Activated CD4-positive, alpha-beta T cell treated with anti-CD3 and anti-CD28 coated beads for 1 hour (primary cell): ENCODE measurements around the gene MYO10.

ENCODE experiments used
- DNase-seq: peaks from one replicate; pipeline ENCODE4 v3.0.0-alpha.2; 2020

The MYO10 gene

GRCh38 chr5:16943846-16944678 lies 8.0 kb upstream of the MYO10 start:
- DNase-seq: no peak

DNA sequence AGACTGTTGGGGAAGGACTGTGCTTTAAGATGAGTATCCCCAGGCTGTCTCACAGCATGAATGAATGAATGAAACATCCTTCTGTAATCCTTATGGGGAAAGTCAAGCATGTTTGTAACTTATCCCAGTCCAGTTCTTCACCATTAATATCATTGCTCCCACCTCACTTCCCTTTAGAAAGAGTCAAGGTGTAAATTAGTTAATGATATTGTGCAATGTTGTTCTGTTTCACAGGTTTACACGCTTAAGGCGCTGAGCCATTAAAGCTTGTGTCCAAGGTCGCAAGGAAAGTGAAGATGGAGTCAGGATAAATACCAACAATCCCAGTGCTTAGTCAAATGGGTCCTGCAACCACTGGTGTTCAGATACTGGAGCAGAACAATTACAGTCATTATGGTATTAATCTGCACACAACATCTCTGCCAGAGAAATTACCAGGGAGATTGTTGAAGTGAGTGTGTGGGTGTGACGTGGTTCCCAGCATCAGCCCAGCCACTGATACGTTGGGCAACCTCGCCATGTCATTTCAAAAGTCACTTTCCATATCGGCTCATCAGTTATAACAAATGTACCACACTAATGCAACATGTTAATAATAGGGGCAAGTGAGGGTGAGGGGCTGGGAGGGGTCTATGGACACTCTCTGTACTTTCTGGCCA lies 1.5 kb upstream of the MYO10 start:
- DNase-seq: no peak

DNA sequence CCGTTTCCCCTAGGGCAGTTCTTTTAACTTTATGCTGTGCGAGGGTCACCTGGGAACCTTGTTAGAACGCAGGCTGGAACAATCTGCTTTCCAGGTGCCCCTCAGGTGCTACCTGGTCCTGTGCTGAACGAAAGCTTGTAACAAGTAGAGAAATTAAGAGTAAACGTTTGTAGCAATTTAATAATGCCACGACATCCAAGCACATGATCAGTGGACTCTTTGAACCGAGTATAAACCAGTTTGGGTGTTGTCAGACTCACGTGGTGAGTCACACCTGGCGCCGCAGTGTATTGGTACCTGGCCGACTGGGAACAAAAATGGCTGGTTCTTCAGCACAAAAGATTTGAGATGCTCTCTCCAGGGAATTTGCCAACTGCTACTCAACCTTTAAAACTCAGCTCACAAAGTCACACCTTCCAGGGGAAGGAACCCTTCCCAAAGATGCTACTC lies 926 bp upstream of the MYO10 start:
- no peak for DNase-seq

GRCh38 chr5:16935231-16936149 lies 598 bp downstream of the MYO10 start:
- DNase-seq: no peak

- DNase-seq: no peak
Measured at GRCh38 chr5:16934677-16935153, 1.4 kb downstream of the MYO10 start.

DNA sequence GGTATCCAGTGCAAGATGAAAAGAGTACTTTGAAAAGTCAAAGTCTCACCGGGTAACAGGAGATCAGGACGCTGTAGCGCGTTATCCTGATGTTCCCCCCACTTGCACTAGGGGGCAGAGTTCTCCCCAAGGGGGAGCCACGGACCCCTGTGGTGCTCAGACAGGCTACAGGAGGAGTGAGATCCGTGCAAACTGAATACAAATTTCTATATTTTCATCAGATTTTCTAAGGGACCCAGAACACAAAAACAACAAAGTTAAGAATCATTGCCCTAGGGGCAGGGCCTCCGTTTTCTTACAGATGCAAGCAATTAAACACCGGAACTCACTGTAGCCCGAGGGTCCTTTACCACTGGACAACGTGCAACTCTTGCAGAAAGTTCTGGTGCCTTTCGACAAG lies 2.0 kb downstream of the MYO10 start:
- DNase-seq: no peak

DNA sequence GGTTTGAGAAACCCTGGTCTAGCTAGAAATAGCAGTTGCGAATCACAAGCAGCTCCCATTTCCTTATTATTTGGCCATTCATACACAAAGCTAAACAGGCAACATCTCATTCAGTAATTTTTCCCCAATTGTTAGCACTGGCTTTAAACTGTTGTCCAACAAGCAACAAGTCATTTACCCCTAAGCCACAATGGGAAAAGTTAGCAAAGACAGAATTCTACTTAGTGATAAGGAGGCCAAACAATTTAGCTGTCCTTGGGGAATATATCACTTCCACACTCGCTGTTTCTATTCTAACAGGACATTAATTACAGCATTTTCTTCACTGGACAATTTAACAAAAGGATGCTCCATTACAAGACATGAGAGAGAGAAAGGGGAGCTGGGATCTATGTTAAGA lies 2.8 kb downstream of the MYO10 start:
- no peak for DNase-seq

DNA sequence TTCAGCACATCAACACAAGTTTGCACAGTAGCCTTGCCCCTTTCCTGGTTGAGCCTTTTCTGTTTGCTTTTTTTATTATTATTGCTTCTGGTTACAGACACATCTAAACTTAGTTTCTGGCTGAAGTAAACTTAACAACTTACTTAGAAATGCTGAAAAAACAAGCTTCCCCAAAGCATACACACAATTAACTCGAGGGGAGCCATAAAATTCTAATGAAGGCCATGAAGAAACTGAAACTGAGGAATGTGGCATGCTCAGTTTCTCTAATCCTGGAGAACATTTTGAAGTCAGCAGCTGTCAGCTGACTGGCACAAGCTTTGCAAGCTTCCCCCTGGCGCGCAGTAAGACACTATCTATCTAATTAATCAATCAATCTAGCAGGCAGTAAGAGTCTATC lies 3.7 kb downstream of the MYO10 start:
- no peak for DNase-seq

DNA sequence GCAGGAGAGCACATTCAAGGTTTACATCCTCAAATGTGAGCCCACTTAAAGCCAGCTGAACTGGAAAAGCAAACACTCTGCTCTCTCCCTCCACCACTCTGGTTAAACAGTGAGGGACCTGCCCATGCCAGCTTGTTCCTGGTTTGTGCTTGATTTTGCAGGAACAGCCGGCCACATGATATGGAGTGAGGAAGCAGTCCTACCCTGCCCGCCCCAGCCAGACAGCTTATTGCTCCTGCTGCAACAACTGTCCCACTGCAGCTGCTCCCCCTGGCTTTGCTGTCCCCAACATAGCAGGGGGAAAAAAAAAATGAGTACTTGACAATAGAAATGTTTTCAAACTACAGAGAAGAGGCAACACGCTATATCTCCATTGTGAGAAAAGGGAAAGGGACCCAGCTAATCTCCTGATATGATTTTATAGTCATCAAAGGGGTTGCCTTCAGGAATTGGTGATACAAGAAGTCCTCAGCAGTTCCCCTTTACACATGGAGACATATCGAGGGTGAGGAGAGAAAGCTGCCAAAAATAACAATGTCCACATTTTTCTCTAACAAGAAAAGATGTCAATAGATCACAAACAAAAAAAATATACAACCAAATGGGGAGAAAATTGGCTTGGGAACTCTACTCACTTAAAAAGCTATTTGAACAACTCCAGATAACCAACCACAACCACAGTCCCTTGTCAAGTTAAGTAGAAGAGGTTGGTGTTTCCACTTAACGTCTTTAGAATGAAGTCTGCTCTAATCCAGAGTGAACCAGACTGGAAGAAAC lies 4.6 kb downstream of the MYO10 start:
- no peak for DNase-seq

- DNase-seq: no peak
Measured at GRCh38 chr5:16930496-16930895, 5.6 kb downstream of the MYO10 start.

GRCh38 chr5:16929831-16930230 lies 6.3 kb downstream of the MYO10 start:
- DNase-seq: no peak

- no peak for DNase-seq
Measured at GRCh38 chr5:16929347-16929746, 6.7 kb downstream of the MYO10 start.

- no peak for DNase-seq
Measured at GRCh38 chr5:16927613-16928012, 8.5 kb downstream of the MYO10 start.

- DNase-seq: no peak
Measured at GRCh38 chr5:16926417-16926816, 9.7 kb downstream of the MYO10 start.

GRCh38 chr5:16924206-16924605 lies 11.9 kb downstream of the MYO10 start:
- no peak for DNase-seq

- DNase-seq: no peak
Measured at GRCh38 chr5:16922430-16922829, 13.7 kb downstream of the MYO10 start.

DNA sequence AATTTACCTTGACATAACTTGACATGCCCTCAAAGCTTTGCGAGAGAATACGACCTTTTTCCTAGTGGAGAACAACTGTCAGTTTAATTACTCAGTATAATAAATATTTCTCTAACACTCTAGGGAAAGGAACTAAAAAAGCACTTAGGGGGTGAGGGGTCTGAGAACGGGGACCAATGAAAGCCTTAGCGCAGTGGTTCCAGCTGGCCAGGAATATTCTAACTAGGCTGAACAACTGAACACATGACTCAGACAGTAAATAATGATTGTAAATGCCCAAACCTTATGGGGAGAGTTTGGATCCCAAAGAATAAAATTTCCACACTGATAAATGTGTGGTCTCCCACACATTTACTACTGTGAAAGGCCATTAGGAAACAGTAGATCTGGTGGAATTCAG lies 14.9 kb downstream of the MYO10 start:
- no peak for DNase-seq

GRCh38 chr5:16920109-16920816 lies 15.8 kb downstream of the MYO10 start:
- DNase-seq: no peak

- DNase-seq: no peak
Measured at GRCh38 chr5:16918891-16919671, 17.0 kb downstream of the MYO10 start.

DNA sequence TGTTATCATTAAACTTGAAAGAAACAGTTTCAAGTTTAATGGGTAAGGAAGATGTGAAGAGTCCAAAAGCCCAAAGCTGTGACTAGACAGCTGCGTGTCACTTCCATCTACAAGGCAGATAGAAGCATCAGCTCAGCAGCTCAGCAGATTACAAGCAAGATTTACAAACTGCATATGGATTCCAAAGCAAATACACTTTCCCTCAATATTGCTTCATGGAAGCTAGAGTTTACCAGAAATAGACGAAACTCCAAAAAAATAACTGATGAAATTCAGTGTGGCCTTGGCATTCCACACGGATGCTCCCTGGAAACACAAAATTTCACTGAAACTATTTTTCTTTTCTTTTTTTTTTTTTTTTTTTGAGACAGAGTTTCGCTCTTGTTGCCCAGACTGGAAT lies 17.9 kb downstream of the MYO10 start:
- DNase-seq: no peak
